Left renal cortex interstitium (tissue), 4 donors: Measurements from ENCODE around the gene ASRGL1. TPM values are rescaled to one million over a fixed set of nuclear protein-coding genes. Genes with fewer than 3 reads are reported as not detected.

Source experiments
- DNase-seq, 4 donors: peaks; one replicate each; pipeline ENCODE4 v3.0.0-alpha.2; 2013; ENCODE audit warnings: low read depth in 4 of 4, low spot score in 2 of 4, missing footprints in 1 of 4
- polyA plus RNA-seq, 4 donors: library from polyadenylated mRNA; unstranded; fragments of 120-200 nt; gene quantifications; one replicate each; pipeline ENCODE4 v1.2.1, GENCODE V29; 2013; ENCODE audit not compliant: insufficient read length in 4 of 4

Gene ASRGL1
- polyA plus RNA-seq, 4 donors, result 43.2 to 74.6 (median 55.0) TPM

GRCh38 chr11:62435846-62436660, 98.8 kb downstream of the ASRGL1 start:
- no peak for DNase-seq

GRCh38 chr11:62437616-62438015, 100.4 kb downstream of the ASRGL1 start:
- no peak for DNase-seq

GRCh38 chr11:62438641-62439040, 101.4 kb downstream of the ASRGL1 start:
- no peak for DNase-seq

- no peak for DNase-seq
Measured at GRCh38 chr11:62439785-62440602, 102.7 kb downstream of the ASRGL1 start.

Other genes with a start within 250 kb of the ASRGL1 start
- gene INCENP, start 213.4 kb upstream of the ASRGL1 start, polyA plus RNA-seq, result 10 to 100 TPM; 31.6 to 42.7 (median 39.0) TPM
- not detected for gene SCGB1D1, start 147.2 kb upstream of the ASRGL1 start, polyA plus RNA-seq
- gene SCGB2A1, start 128.8 kb upstream of the ASRGL1 start, polyA plus RNA-seq, result under 1 TPM in 2 of 4 donors, not detected in 2; 0.30 to 0.71 TPM
- 1 to 10 TPM; 1.1 to 2.3 (median 1.4) TPM for gene SCGB1D2, start 95.2 kb upstream of the ASRGL1 start, polyA plus RNA-seq
- not detected for gene SCGB2A2, start 67.3 kb upstream of the ASRGL1 start, polyA plus RNA-seq
- gene SCGB1D4, start 38.4 kb upstream of the ASRGL1 start, polyA plus RNA-seq, result not detected
- gene SCGB1A1, start 81.6 kb downstream of the ASRGL1 start, polyA plus RNA-seq, result not detected
- 100 to 1,000 TPM; 182 to 215 (median 196) TPM for gene AHNAK, start 209.4 kb downstream of the ASRGL1 start, polyA plus RNA-seq
- 1,000 to 10,000 TPM; 2,022 to 2,343 (median 2,282) TPM for gene EEF1G, start 236.4 kb downstream of the ASRGL1 start, polyA plus RNA-seq